HG03045 (cell line): ENCODE data around the gene CD27.
"Not testable (repeated sequence)": the region's sequence is repeated elsewhere in the genome, so short reads cannot be mapped to it uniquely, and the experiment has no call there.

ENCODE experiments used
- ATAC-seq: cut with Tn5 transposase; IDR thresholded peaks from one replicate; pipeline ENCODE4 v1.9.1; 2021; ENCODE audit warnings: mild to moderate bottlenecking, moderate library complexity; ENCODE audit not compliant: unreplicated experiment

Gene CD27

GRCh38 chr12:6444704-6445688, at the start of gene CD27:
Gene CD27 (plus strand): TSS chr12:6444955. CDS start chr12:6445096, 141 bp downstream.
- no peak for ATAC-seq

GRCh38 chr12:6396031-6396430, 48.7 kb upstream of the CD27 start:
- ATAC-seq, result no peak

DNA sequence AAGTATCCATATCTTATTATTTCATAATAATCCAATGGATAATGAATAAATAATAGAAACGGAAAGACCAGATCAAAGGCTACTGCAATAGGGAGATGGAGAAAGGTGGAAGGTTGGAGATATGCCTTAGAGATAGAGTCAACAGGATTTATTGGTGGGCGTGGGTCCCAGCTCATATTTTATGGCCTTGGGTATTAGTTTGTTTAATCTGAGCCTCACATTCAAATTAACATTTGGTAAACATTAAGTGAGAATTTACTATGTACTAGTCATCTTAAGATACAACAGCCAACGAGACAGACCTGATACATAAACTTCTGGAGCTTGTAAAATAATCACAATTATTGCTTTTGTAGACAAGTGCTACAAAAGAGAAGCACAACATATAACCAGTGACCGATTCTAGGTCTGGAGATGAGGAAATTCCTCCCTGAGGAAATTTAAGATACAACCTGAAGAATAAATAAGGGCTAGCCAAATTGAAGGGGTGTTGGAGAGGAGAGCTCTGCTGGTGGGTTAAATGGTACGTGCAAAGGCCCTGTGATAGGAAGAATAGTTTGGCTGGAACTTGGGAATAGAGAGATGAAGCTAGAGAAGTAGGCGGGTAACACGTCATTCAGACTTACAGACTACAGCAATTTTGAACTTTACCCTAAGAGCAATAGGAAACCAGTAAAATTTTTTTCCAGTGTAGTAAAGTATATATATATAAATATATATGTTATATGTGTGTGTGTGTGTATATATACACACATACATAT, 44.7 kb upstream of the CD27 start:
- no peak for ATAC-seq

DNA sequence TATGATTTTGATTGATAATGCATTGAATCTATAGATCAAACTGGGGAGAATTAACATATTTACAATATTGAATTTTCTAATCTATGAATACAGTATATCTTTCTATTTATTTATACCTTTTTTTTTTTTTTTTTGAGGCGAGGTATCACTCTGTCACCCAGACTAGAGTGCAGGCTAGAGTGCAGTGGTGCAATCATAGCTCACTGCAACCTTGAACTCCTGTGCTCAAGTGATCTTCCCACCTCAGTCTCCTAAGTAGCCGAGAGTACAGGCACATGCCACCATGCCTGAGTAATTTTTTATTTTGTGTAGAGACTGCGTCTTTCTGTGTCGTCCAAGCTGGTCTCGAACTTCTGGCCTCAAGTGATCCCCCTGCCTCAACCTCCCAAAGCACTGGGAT, 40.4 kb upstream of the CD27 start:
- ATAC-seq, result no peak

- no peak for ATAC-seq
Observed at GRCh38 chr12:6405963-6406362, 38.8 kb upstream of the CD27 start.

DNA sequence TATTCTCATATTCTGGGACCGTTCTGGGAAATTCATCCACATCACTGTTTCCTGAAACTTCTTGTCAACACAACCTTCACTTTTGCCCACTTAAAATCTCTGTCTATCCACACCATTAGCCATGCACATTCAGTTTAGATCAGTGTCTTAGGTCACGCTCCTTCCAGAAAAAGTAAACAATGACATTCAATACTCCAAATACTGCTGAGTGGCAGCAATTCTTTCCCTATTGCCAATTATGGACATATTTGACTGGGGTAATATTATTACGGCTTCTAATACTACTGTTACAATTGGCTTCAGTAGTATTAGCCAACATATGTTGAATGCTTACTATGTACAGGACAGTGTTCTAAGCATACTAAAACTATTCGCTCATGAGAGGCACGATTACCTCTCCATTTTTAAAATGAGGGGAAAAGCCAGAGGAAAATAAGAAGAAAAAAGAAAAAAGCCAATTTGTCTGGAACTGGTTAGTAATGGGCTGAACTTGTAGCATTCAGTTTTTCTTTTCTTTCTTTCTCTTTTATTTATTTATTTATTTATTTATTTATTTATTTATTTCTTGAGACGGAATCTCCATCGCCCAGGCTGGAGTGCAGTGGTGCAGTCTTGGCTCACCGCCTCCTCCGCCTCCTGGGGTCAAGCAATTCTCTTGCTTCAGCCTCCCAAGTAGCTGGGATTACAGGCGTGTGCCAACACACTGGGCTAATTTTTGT, 37.4 kb upstream of the CD27 start:
- ATAC-seq, result no peak

GRCh38 chr12:6416596-6416995, 28.2 kb upstream of the CD27 start:
- ATAC-seq, result no peak

DNA sequence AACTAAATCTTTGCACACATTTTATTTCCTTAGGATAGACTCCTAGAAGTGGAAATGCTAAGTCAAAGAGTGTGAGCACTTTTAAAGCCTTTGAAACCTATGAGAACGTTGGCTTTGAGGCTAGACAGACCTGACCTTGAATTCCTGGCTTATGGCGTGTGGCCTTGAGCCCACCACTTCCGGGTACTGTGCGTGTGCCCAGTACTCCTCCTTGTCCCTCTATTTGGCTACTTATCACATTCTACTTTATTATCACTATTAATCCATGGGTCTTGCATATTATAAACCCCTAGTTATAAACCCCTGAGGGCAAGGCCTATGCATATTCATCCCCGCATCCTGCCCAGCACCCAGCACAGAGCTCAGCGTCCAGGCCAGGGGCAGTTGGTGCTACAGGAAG, 26.0 kb upstream of the CD27 start:
- no peak for ATAC-seq

GRCh38 chr12:6420364-6420763, 24.4 kb upstream of the CD27 start:
- ATAC-seq, result no peak

- ATAC-seq, result no peak
Observed at GRCh38 chr12:6423267-6424007, 21.3 kb upstream of the CD27 start.

GRCh38 chr12:6424008-6424347, 20.8 kb upstream of the CD27 start:
- ATAC-seq, result no peak

DNA sequence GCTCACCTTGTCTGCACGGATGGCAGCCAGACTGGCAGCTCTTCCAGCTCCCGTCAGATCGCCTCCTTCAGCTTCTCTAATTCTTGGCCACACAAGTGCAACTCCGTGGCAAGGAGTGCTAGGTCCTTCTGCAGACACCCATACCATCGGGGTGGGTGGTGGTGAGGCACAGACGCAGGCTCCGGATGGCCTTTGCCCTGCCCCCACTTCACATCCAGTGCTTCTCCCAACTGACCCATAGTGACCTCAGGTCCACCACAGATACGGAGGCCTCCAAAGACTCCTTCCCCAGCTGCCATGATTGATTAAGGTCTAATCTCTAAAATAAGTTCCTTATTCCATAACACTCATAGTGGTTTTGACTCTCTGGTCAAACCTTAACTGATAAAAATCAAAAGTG, 19.9 kb upstream of the CD27 start:
- no peak for ATAC-seq

DNA sequence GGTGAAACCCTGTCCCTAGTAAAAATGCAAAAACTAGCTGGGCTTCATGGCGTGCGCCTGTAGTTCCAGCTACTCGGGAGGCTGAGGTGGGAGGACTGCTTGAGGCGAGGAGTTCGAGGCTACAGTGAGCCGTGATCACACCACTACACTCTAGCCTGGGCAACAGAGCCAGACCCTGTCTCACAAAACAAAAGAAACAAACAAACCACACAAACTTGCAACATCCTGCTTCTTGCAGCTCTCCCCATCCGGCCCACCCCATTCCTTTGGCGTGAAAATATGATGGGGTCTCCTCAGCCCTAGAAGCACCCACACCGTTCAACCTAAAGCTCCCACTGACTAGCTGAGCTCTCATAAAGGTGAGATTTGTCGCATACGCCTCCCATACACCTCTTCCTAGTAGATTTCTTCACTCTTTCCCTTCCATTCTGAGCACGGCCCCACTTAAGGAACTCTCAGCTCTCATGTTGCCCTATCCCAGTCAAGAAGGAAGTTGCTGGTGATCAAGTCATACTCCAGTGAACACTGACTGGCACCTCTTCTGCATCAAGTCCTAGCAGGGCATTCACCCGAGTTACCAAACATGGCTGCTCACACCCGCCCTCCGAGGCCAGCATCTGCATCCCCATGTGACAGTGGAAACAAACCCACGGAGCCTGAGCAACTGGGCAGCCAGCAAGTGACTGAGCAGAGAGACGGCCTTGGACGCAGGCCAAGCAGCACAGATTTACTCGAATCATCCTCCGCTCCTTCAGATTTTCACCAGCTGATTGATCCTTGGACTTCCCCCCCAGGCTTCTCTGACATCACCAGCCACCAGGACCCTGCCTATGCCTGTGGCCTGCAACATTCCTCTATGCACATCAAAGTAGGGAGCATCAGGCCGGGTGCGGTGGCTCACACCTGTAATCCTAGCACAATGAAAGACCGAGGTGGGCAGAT, 18.9 kb upstream of the CD27 start:
- no peak for ATAC-seq

DNA sequence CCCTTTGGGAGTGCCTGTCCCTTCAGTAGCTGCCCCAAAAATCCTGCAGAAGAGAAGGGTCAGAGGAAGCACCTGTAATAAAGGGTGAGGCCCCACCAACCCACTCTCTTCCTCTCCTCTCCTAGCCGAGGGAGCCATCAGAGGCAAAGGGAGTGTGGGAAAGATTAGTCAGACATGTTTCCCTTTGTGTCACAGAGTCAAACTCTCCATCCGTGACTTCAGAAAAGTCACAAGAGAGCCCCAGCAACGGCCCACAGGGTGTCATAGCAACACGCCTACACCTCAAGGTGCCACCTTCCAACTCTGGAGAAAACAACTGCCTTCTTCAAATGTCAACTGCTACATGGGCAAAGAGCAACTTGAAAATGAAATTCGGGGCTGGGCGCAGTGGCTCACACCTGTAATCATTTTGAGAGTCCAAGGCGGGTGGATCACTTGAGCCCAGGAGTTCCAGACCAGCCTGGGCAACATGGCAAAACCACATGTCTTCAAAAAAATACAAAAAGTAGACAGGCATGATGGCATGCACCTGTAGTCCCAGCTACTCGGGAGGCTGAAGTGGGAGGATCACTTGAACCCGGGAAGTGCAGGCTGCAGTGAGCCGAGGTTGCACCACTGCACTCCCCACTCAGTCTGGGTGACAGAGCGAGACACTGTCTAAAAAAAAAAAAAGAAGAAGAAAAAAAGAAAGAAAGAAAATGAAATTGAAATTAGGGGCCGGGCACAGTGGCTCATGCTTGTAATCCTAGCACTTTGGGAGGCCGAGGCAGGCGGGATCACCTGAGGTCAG, 17.7 kb upstream of the CD27 start:
- peak; percentile 51 for ATAC-seq

DNA sequence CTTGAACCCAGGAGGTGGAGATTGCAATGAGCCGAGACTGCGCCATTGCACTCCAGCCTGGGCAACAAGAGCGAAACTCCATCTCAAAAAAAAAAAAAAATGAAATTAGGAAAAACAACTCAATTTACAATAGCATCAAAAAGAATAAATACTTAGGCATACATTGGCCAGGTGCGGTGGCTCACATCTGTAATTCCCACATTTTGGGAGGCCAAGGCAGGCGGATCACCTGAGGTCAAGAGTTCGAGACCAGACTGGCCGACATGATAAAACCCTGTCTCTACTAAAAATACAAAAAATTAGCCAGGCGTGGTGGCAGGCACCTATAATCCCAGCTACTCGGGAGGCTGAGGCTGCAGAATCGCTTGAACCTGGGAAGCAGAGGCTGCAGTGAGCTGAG, 17.0 kb upstream of the CD27 start:
- ATAC-seq, result not testable (repeated sequence)

GRCh38 chr12:6428326-6428725, 16.4 kb upstream of the CD27 start:
- ATAC-seq, result no peak

- no peak for ATAC-seq
Observed at GRCh38 chr12:6430124-6430989, 14.4 kb upstream of the CD27 start.

DNA sequence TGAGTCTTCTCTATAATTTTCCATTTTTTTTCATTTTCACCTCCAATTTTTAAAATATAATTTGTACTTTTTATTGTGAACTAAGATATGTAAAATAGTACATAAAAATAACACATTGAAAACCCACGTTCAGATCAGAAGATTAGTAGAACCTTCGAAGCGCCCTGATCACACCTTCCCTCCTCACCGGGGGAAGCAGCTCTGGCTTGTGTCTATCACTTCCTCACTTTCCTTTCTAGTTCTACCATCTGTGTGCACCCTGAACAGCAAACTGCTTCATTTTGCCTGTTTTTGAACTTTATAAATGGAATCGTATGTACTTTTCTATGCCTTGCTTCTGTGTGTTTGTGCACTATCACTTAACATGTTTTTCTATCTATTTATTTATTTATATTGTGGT, 11.8 kb upstream of the CD27 start:
- no peak for ATAC-seq
